ENCODE measurements around the gene CEBPG. TPM values are rescaled to one million over a fixed set of nuclear protein-coding genes. Genes with fewer than 3 reads are reported as not detected.

Gene CEBPG
- total RNA-seq, 1 donor from 2014 or later, result 28.4 TPM

DNA sequence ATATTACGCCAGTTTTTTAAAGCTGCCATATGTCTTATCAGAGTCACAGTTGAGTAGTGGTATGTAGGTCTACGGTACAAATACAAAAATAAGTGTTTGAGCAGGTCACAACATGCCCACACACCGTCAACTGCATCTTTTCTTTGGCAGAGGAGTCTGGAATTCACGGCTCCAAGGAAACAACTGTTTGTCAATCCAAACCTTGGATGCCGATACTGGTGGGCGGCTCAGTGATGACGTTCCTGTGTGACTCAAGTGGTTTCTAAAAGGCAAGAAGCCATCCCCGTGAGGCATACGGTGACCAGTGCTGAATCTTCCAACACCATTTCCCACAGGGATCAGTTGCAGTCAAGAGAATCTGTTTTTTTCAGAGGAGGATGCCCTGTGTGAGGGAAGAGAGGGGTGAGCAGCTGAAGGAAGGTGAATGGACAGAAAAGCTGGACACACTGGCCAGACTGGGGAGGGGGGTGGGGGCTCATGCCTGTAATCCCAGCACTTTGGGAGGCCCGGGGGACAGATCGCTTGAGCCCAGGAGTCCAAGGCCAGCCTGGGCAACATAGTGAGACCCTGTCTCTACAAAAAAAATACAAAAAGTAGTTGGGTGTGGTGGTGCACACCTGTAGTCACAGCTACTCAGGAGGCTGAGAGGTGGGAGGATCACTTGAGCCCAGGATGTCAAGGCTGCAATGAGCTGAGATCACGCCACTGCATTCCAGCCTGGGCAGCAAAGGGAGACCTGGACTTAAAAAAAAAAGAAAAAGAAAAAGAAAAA, 22.8 kb upstream of the CEBPG start:
- DNase-seq (ENCODE audit: low read depth), result no peak

DNA sequence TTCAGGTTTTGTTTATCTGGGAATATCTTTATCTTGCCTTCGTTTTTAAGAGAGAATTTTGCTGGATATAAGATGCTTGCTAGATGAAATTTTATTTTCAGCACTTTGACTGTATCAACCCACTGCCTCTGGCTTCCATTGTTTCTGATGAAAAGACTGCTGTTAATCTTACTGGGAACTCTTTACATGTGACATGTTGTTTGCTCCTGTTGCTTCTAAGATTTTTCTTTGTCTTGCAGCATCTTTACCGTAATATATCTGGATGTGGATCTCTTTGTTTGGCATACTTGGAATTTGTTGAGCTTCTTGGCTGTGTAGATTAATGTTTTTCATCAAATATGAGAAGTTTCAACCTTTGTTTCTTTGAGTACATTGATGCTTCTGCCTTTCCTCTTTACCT, 18.0 kb upstream of the CEBPG start:
- no peak for DNase-seq (ENCODE audit: low read depth)

DNA sequence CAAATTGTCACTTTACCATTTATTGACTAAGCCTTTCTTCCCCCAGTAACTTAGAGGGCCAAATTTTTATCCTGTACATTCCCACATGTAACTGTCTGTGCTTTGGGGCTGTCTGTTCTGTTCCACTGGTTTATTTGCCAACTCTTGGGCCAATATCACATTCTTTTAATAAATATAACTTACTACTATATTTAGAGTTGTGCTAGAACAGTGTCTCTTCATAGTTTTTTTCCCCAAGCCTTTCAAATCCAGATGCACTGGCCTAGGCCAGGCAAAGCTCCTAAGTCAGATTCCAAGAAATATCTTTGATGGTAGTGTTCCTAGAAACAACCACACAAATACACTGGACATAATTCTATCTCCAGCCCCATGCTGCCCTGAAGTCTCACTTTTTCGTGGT, 16.0 kb upstream of the CEBPG start:
- DNase-seq (ENCODE audit: low read depth), result no peak

DNA sequence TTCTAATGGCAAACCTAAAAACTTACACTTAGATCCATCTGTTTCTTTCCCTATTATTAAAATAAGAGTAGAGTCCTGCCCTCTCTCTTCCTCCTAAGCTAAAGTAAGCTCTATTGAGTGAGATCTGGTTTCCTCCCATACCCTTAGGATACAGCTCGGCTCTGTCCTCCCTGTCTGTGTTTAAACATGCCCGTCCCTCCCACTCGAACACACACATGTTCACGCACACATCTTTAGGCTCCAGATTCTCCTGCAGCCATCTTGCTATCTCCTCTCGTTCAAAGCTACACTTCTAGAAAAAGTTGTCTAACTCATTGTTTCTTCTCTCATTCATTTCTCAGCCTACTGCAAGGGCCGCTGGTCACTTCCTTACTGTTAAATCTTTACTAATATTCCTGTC, 15.1 kb upstream of the CEBPG start:
- DNase-seq (ENCODE audit: low read depth), result no peak

DNA sequence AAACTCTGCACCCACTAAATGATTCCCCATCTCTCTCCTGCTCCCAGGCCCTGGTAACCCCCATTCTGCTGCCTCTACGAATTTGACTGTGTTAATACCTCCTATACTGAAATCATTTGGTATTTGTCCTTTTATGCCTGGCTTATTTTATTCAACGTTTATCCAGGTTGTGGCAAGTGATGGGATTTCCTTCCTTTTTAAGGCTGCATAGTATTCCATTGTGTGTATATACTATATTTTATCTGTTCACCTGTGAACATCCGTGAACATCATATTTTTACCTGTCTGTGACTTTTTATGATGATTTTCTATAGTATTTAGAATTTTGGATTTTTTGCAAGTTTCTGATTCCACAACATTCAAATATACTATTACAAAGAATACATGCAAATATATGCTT, 13.9 kb upstream of the CEBPG start:
- no peak for DNase-seq (ENCODE audit: low read depth)

DNA sequence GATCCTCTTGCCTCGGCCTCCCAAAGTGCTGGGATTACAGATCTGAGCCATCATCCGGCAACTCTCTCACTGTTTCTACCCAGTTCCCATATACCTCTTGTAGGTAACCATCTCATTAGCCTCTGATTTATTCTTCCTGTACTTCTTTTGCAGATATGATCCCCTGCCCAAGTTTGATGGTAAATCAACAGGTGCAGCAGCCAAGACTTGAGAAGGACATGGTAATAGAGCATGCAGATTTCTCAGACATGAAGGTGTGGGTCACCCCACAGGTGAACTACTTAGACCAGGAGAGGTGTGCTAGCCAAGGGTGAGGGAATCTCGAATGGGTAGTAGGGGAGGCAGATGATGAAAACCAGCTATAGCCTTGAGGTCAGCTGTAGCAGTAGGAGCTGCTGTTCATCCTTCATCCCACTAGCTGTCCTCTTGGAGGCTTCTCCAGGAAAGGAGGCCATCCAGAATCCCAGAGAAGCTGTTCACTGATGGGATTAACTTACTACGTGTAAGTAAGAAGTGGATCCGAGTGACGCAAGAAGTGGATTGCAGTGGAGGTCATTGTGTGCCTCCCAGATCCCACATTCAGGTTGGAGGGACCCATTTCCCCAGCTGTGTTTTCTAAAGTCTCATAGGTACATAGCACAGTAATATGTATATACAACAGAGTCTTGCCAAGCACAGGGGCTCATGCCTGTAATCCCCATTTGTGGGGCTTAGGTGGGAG, 10.8 kb upstream of the CEBPG start:
- DNase-seq (ENCODE audit: low read depth), result no peak

DNA sequence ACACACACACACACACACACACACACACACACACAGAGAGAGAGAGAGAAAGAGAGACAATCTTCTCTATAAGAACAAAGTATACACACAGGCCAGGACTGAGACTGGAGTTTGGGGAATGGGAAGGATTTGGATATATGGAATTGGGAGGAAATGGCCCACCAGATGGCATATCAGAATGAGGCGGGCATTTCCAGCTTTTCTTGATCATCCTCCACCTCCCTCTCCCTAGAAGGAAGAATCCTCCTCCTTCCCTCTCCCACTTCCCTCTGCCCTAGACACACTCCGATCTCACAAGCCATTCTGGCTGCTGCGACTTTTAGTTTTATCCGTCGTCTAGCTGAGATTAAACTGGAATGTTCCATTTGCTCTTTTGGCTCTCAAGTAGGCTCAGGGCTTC, 10.0 kb upstream of the CEBPG start:
- no peak for DNase-seq (ENCODE audit: low read depth)

DNA sequence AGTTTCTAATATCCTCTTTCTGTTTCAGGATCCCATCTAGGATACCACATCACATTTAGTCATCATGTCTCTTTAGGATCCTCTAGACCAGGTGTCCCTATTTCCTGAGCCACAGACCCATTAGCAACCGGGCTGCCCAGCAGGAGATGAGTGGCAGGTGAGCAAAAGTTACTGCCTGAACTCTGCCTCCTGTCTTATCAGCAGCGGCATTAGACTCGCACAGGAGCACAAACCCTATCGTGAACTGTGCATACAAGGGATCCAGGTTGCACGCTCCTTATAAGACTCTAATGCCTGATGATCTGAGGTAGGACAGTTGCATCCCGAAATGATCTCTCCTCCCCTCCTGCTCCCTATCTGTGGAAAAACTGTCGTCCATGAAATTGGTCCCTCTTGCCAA, 7.8 kb upstream of the CEBPG start:
- DNase-seq (ENCODE audit: low read depth), result no peak

DNA sequence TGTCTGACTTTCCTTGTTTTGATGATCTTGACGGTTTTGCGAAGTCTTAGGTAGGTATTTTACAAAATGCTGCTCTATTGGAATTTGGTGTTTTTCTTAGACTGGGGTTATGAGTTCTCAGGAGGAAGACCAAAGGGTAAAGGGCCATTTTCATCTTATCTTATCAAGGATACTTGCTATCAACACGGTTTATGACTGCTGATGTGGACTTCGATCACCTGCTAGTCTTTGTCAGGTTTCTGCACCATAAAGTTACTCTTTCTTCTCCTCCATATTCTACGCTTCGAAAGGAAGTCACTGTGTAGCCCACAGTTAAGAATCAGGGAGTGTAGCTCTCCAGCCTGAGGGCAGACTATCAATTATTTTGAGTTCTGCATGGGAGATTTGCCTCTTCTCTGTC, 7.4 kb upstream of the CEBPG start:
- DNase-seq (ENCODE audit: low read depth), result no peak

DNA sequence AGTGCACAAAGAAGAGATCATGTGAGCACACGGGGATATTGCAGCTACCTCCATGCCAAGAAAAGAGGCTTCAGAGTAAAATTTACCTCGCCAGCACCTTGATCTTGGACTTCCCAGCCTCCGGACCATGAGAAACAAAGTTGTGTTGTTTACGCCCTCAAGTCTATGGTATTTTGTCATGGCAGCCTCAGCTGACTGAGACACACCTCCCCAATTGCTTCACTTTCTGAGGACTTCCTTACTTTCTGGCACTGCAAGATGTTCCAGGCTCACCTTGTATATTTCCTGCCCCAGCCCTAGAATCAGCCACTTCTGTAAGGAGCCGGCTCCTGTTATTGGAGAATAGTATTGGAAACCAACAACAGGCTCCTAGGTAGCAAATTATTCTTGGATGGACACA, 6.6 kb upstream of the CEBPG start:
- no peak for DNase-seq (ENCODE audit: low read depth)

DNA sequence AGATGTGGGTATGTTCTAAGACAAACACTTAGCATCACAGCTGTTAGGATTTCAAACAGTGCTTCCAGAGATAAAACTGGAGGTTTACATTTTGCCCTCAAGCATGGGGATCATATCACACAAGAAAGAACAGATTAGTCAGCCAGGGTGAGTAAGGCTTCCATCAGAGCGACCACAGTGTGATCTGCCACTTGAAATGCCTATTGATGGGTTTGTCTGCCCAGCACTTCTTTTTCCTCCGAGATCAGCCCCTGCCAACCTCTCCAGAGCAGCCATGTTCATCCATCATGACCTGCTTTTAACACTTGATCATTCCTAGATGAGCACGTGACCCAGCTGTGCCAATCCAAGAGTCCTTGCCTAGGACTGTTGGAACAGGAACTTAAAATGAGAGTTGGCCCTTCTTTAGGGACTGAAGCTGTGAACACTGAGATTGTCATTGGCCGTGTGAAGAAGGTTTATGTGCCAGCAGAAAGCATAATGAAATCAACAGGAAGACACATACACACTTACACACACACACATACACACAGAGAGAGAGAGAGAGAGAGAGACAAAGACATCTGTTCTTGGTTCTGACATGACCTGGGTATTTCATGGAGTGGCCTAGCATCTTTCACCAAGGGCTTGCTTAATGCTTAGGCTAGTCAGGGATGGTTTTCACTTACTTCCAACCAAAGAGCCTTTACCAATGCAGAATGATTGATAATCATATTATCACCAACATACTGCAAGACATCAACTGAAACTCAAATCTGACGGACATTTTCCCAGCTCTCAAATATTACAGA, 5.2 kb upstream of the CEBPG start:
- peak; percentile 19 for DNase-seq (ENCODE audit: low read depth)

DNA sequence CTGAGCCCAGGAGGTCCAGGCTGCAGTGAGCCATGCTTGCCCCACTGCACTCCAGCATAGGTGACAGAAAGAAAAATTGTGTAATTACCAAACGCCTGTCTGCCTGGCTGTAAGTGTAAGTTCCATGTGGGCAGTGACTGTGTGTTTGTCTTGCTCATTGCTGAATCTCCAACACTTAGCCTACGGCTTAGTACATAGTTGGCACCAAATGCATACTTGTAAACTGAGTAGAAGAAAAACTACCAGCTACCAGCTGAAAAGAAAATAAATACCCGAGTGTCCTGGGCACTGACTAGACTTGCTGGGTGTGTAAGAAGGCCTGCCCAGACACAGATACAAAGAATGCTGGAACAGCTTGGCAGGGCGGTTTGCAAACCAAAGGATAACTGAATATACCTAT, 2.7 kb upstream of the CEBPG start:
- no peak for DNase-seq (ENCODE audit: low read depth)

DNA sequence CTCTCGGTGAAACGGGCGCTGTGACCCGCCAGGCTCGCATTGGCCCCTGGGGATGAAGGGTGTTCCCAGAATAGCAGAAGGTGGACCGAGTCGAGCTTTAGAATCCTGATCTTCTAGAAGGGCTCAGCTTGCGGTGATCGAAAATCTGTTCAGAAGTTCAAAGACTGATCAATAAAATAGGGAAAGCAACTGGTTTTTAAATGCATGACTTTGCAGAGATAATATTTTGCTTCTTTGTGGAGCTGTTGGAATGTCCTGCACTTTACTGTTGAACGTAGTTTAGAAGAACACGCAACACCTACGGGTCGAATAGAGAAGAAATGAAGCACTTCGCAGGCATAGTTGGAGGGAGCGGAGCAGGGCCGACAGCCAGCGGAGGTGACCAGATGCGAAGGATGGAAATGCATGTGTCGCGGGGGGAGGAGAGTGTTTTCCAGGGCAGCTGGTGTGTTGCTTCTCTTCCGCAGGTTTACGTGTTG, 766 bp downstream of the CEBPG start:
- DNase-seq (ENCODE audit: low read depth), result peak; percentile 23

DNA sequence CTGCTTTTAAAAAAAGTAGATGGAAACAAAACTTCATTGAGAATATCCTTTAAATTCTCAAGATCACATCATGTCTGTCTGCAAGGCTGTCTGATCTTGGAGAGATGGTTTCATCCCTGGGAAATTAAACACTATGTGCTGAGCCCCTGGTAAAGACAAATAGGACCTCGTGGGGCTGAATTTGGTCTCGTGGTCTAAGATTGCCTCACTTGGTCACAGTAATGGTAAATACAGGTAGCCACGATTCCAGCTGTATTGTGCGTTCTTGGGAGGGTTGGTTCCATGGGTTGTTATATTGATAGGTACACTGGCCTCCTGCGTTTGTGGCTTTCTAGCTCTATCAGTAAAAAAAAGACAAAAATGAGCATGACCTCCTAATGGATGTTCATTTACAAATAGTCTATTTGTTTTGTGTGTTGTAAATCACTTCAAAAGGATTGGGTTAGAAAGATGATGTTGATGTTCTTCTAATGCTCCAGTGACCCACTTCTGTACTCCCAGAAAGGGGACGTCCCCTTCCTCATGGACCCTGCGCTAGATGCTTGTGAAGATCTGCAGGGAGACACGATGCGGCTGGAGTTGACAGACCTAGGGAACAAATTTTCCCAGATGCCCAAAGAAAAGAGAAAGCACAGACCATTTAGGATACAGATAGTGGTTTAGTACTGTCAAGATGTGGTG, 1.8 kb downstream of the CEBPG start:
- DNase-seq (ENCODE audit: low read depth), result no peak

DNA sequence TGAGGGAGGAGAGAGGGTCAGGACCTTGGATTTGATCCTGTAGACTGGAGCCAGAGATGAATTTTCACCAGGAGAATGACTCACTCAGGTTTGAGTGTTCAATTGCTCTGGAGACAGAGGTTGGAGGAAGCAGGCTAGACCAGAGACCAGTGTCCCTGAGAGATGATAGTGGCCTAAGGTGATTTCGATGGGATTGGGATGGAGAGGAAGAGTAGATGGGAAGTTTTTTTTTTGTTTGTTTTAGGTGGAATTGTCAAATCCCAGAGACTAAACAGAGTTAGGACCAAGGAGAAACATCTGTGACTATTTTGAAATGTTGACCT, 2.3 kb downstream of the CEBPG start:
- DNase-seq (ENCODE audit: low read depth), result peak; percentile 30

DNA sequence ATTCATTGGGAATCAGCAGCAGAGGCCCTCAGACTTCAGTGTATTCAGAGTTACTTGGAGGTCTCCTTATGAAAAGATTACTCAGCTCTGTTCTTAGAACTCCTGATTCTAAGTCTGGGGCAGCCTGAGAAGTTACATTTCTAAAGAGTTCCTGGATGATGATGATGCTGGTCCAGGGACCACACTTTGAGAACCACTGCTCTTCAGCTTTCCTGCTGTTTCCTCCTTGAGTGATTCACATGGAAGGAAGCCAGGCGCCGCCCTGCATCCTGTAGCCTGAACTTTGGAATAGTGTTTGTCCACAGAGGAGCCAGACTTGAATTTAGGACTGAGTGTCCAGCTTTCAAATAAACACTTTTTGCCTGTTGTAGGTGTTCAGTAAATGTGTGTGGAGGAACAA, 2.9 kb downstream of the CEBPG start:
- DNase-seq (ENCODE audit: low read depth), result peak; percentile 59

DNA sequence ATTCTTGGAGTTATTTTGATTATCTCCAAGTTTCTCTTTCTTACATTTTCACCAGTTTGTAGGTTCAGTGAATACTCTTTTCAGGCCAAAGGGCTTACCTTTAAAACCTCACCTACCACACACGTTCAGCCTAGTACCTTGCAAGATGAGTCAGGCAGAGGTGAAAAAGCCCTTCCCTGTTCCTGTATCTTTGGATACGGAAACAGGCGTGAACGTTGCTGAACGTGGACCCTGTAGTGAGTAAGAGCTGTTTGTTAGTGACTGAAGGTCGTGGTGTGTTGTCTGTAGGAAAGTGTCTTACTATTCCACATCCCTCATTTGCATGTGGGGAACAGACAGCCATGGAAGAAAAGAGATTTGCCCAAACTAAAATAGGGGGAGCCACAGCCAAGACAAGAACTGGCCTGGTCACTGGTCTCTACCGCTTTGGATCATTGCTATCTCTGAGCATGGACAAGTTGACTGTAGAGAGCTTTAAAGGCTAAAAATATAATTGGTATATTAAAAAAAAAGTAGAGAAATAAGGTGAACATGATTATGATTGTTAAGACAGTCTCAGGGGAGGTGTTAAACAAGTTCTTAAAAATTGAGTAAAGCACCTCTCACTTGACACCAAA, 3.5 kb downstream of the CEBPG start:
- DNase-seq (ENCODE audit: low read depth), result peak; percentile 32

DNA sequence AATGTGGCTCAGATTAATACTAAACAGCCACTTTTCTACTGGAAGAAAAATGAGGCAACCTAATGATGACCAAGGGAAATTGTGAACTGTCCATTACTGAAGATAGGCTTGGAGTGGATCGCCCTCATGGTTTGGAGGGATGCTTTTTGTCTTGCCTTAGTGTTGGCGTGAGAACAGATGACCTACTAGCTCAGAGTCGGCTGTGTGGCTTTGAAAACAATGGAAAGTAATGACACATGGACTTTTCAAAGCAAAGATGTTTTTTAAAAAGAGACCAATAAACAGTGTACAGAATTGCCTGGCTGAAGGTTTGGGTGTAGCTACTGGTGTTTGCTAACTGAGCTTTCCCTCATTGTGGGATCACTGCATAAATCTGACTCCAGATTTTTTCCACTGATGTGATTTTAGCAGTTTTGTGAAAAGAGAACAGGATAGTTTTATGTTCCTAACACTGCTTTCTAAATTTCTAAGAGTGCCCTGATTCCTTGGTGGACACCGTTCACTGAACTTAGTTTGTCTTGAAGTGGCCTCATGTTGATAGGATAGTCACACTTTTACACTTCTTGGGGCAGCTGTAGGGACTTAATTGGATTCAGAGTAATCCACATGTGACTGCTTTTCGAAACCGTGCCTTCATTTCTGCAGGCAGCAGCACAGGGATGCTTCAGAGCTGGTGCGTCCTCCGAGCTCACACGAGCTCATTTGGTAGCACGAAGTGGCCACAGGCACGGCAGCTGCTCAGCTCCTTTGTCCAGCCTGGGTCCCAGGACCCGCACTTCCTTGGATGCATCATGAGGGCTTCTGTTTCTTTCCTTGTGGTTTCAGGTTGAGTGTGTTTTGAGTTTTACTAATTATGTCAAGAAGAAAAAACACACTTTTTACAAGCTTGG, 4.3 kb downstream of the CEBPG start:
- DNase-seq (ENCODE audit: low read depth), result no peak

DNA sequence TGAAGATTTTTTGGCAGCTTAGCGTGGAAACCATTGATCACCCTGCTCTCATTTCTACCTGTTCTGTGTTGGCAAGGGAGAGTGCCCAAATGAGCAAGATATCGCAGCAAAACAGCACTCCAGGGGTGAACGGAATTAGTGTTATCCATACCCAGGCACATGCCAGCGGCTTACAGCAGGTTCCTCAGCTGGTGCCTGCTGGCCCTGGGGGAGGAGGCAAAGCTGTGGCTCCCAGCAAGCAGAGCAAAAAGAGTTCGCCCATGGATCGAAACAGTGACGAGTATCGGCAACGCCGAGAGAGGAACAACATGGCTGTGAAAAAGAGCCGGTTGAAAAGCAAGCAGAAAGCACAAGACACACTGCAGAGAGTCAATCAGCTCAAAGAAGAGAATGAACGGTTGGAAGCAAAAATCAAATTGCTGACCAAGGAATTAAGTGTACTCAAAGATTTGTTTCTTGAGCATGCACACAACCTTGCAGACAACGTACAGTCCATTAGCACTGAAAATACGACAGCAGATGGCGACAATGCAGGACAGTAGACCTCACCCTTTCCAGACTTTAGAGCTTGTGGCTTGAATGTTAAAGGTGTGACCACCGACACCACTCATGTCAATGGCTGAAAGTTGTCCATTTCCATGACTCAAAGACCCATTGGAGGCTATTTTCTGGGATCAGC, 5.8 kb downstream of the CEBPG start:
- no peak for DNase-seq (ENCODE audit: low read depth)

DNA sequence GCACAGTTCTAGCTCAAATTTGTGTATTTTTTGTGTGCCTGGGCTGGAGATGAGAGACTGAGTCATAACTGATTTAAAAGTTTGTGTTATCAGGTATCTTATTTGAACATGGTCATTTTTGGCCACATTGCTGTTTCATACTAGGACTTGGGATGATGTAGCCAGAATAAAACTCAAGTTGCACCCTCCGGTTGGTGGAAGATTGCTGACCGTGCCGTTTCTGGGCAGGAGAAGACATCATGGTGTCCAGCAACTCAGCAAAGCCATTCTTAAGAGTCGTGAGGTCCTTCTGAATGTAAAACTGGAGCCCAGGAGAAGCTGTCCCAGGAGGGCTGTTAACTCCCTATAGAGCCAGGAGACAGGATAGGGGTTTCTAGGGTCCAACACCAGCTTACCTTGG, 7.6 kb downstream of the CEBPG start:
- no peak for DNase-seq (ENCODE audit: low read depth)

All from renal cortical epithelial cell (primary cell).